NCI-H2029 treated with DMSO at 0.1 percent for 48 hours (cell line): ENCODE results near the gene CES2.
A peak's percentile ranks its signal among the peaks of the same experiment; 100 is the strongest.
"Not testable (repeated sequence)": the region's sequence is repeated elsewhere in the genome, so short reads cannot be mapped to it uniquely, and the experiment has no call there.

Experiments
- DNase-seq: peaks from one replicate; lab custom pipeline; 2025; lab: John Stamatoyannopoulos, UW

CES2 gene

DNA sequence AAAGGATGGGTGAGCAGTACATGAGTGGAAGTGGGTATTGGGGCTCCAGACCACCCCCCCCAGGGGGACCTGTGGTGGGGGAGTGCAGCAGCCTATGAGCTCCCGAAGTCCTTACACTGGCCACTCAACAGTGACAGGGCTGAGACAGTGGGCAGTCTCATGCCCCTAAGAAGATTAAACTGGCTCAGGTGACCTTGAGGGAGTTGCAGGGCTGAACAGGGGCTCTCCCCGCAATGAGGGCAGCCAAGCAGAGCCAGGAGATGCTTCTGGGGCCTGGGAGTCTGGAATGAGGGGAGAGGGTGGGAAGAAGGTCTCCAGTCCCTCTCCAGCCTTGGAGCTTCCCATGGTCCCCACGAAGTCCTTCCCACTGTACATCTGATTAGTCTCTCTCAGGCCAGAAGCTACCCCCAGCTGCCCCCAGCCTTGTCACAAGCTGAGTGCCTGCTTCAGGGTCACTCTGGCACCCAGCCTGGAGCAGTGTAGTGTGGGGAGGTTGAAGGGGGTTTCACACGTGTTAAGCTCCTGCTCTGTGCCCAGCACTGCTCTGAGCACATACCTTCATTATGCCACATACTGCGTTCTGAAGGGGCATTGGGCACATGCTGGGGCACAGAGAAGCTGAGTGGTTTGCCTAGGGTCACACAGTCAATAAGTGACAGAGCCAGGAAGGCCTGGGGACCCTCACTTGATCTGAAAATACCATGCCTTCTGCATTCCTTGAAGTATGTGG, 15.6 kb upstream of the CES2 start:
- DNase-seq = no peak

DNA sequence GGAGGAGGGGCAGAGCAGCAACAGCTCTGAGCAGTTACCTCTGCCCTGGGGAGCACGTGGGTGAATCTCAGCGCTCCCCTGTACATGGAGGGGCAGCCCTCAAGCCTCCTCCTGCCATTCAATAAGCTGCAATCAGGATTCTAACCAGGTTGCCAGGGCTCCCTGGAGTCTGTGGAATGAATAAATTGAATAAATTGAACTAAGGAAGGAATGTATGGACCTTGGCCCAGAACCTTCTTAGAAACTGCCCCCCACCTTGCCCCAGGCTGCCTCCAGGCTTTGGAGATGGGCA, 15.1 kb upstream of the CES2 start:
- no peak for DNase-seq

DNA sequence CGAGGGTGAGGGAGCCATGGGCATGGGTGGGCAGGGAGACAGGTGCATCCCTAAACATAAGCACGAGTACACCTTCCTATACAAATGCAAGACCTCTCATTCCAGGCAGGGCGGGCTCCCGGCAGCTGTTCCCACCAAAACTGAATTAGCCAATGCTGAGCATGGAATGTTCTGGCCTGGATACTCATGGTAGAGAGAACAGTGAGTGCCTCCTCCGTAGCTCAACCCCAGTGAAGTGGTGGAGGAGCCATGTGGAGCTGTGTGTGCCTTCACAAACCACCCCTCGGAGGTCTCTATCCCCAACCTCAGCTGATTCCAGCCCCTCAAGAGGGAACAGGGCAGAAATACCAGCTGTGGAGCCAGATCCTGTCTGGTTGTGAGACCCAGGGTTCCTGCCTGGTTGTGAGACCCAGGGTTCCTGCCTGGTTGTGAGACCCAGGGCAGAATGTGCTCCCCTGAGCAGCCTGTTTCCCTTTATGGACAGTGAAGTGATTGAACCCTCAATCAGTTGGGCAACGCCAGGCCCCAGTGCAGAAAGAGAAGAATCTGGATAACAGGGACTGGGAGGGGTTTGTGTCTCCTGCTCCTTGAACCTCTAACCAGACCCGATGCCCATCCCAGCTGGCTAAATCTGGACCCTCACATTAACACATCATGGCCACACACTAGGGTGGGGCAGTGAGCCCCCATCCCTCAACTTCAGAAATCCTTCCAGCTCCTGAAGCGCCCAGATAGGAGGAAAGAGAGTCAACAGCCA, 14.2 kb upstream of the CES2 start:
- DNase-seq = no peak

DNA sequence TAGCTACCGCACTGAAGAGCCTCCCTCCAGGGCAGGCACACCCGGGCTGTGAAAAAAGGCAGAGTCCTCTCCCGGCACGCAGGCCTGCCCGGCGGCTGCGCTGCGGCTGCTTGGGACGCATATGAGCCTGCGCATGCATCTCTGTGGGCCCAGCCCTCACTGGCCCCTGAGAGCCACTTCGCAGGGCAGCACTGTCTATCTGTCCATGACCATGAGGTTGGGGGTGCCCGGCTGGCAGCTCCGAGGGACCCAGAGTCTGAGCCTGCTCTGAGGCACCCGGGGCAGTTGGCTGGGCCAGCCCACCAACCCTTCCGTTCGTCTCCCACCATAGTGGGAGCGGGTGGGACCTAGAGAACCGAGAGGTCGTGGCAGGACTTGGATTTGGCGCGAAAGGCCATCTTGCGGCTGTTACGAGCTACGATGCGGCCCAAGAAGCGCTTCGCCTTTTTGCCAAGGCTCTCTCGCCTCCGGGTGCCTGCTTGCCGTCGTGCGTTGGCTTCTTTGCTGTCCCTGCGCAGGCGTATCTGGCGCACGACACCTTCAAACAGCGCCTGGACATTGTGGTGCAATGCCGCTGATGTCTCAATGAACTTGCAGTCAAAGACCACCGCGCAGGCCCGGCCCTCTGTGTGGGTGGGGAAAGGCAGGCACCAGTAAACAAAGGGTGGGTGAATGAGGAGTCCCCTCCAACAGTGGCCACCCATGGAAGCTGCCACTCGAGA, 13.4 kb upstream of the CES2 start:
- DNase-seq = no peak

DNA sequence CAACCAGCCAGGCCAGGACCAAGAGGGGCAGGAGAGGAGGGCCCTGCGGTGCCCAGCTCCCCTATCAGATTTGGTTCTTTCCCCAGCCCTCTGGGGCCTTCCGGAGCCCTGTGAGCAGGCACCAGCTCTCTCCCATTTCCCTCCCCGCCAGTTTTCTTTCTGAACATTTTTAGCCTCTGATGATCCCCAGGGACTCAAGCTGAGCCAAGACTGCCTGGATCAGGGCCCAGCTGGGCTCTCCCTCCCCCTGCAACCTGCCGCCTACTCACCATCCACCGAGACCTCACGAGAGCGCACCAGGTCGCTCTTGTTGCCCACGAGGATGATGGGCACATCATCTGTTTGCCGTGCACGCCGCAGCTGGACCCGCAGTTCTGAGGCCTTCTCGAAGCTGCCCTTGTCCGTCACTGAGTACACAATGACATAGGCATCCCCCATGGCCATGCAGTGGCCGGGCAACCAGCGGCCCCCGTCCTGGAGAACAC, 12.0 kb upstream of the CES2 start:
- DNase-seq = no peak

DNA sequence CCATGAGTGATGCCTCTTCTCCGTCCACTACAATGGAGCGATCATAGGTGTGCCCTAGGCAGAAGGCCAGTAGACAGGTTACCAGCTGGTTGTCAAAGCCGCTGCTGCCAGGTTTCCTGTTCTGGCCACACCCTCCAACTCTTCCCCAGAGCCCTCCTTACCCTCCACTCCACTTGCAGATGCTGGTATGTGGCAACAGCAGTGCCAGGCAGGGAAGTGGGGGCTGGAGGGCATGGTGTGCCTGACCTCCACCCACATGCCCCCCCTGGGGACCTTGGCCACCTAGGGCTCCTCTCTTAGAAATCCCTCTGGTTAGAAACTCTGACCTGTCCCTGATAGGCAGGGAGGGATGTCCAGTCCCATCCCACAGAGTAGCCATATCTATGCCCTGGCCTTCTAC, 11.4 kb upstream of the CES2 start:
- DNase-seq = peak; percentile 24

DNA sequence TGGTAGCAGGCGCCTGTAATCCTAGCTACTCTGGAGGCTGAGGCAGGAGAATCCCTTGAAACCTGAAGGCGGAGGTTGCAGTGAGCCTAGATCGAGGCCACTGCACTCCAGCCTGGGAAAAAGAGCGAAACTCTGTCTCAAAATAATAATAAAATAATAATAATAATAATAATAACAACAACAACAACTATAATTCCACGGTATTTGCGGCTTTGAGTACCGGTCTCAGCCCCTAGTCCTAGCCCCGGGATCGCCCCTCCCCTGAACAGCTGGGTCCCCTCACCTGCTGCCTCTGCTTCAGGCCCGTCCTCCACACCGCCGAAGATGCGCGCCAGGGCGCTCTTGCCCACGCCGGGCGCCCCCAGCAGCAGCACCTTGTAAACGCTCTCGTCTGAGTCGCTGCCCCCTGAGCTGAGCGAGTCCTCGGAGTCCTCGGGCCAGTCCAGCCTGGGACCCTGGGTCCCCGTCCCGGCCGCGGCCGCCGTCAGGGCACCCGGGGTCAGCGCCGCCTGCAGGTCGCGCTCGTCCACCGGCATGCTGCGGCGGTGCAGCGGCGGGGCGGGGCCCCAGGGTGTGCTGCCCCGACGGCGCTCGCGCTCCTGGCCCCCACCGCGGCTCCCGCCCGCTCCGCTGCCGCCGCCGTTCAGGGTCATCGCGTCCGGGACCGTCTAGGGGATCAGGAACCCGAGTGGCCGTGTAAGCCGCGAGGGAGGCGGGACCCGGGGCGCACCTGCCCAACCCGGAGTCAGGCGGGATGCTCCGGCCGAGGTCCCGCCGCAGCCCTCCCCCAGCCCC, 10.6 kb upstream of the CES2 start:
- DNase-seq = no peak

DNA sequence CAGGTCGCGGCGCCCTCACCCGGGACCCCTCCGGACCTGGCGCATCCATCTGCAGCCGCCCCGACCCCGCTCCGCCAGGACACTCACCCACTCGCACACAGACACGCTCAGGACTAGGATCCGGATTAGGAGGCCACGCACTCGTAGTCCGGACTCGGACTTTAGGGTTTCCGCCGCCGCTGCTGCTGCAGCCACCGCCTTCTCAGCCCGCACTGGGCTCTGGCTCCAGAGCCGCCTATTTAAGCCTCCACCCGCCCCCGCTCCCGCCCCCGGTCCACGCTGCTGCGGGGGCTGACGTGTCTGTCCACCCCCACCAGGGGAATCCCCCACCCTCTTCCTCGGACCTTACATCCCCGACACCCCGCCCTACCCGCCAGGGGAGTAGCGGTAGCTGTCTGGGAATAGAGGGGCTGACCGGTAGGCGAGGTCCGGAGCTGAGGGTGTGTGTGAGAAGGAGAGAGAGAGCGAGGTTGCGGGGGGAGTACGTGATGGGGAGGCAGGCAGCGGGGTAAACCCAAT, 9.9 kb upstream of the CES2 start, which contains the start of gene RRAD:
Gene RRAD (minus strand): TSS at position 214 of the 519 bp plus-strand sequence. CDS start 356 bp downstream, outside the sequence.
- no peak for DNase-seq

DNA sequence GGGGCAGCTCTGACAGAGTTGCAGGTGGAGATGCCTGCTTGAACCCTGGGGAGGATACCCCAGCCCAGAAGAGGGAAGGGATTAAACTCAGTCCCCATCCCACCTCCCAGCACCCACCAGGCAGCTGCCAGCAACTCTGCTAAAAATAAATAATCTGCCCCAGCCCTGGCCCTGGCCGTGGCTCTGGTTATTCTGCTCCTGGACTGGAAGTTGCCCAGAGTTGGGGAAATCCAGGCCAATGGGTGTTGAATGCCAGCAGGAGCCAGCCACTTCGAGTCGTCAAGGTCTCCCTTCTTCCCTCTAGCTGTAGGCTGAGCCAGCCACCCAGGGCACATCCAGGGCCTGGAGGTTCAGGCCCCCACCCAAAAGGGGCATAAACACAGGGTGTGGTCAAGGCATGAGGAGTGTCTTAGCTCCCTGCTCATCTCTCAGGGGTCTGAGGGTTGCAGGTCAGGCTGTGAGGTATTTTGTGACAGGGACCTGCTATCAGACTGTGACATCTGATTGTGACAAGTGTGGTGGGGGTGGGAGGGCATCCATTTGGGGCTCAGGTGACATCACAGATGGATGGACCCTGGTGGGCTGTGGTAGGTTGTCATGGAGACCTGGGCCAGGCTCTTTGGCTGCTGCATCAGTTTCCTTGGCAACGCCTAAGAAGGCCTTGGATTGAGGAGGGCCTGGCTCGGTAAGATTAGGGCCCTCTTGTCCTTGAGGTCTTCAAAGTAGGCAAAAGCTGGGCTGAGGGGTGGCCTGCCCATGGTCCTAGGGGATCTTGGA, 9.0 kb upstream of the CES2 start:
- DNase-seq = no peak

DNA sequence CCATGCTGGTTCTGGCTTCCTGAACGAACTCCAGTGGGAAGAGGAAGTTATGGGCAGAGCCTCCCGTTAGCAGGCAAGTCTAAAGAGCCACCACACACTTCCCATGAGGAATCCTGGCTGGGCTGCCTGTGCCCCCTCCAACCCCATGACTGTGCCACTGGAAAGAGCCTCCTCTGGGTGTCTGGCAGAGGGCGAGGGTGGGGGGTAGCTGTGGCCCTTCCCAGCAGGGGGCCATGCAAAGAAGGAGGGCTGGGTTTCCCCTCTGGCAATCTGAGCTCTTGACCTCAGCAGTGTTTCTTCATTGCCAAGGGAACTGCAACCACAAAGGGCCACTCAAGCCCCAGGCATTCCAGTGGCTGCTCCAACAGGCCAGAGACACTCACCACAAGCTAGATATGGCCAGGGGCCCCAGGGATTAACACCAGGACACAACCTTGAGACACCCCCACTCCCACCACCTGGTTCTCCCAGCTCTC, 8.3 kb upstream of the CES2 start:
- no peak for DNase-seq

DNA sequence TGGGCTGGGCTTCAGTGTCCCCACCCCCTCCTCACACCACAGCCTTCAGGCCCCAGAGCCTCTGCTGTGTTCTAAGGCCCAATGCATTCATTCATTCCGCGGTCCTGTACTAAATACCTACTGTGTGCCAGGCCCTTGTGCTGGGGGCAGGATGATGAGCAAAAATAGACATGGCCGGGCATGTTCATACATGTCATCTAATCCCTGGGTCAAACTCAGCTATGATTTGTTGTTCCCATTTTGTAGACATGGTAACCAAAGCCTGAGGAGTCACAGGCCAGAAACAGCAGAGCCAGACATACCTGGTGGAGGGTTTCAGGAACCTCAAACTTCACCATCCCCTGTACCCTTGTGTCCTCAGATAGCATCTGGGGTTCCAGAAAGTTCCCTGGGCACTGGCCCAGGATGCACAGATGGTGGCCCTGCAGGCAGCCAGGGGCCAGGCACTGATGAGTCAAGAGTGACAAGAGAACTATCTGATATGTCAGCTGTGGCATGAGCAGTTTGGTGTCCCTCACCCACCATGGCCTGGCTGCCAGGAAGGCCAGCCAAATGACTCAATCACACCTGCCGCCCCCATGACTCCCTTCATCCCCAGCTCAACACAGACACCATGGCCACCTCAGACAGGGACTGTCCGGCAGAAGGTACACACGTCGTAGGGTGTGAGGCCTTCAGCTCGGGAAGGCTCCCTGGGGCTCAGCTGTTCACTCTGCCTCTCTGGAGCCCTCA, 7.2 kb upstream of the CES2 start:
- no peak for DNase-seq

DNA sequence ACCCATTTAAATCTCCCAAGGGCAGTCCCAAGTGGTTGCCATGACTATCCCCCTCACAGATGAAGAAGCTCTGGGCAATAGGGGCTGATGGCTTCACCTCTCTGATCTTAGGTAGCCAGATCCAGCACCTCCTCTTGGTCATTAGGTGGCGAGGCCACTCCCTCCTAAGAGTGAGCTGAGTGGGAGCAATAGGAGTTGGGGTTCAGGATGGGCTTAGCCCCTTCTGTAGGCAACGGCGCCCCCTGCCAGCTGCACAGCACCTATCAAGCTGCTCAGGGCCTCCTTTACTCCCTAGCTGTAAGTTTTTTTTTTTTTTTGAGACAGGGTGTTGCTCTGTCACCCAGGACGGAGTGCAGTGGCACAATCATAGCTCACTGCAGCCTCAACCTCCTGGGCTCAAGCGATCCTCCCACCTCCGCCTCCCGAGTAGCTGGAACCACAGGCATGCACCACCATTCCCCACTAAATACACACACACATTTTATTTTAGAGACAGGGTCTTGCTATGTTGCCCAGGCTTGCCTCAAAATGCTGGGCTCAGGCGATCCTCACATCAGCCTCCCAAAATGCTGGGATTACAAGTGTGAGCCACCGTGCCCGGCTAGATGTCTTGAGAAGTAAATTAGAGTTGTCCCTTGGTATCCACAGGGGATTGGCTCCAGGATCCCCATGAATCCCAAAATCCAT, 6.5 kb upstream of the CES2 start:
- no peak for DNase-seq

DNA sequence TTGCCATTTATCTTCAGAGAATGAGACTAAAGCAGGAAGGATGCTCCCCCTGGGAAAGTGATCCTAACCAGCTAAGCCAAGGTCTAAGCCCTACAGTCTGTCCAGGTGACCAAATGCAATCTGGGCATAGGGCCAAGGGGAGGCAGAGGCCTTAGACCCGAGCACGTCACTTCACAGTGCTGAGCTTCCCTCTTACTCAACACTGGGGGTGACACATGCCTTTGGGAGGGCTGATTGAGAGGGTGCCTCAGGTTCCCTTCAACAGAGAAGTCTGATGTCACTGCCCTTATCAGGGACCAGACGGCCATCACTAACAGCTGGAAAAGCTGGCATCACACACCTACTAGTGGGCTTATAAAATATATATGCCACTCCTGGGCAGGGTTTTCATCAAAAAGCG, 5.1 kb upstream of the CES2 start:
- no peak for DNase-seq

DNA sequence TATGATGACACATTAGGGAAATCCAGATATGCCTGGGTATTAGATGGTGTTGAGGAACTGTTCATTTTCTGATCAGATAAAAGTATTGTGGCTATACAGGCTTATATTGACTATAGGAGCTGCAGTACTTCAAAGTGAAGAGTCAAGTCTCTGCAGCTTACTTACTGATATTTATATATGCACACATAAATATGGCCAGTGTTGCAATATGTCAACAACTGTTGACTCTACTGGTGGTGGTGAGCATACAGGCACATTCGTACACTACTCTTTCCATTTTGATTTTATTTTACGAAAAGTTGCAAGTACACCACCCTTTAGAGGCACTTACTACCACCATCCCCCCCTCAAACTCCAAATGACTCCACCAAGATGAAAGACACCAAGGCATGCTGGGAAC, 3.7 kb upstream of the CES2 start:
- DNase-seq = no peak

DNA sequence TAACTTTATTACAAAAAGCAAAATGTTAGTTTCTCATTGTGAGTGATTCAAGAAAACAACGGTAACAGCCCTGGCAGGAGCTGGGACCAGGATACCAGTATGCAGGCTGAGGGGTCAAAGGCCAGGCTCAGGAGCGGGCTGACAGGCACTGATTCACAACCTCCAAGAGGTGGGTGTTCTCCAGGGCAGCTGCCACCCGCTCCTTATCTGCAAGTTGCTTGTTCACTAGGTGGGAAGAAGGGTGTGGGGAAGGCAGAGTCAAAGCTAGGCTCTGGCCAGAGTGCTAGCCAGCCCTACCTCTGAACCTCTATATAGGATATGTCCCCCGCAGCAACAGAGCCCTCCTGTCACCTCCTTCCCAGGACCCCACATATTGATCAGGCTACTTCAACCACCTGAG, 3.2 kb upstream of the CES2 start:
- no peak for DNase-seq

DNA sequence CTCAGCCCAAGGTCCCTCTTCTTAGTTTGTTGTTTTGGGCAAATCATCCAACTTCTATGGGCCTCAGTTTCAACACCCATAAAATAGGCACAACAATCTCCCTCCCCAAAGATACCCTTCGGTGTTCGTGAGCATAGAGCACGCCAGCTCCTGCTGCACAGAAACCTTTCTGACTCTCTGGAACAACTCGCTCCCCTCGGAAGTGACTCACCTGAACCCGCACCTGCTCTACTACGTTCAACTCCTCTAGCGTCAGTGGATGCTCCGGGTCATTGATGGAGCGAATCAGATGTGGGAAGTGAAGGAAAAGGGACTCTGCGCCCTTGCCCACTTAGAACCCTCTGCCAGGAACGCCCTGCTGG, 1.6 kb upstream of the CES2 start:
- no peak for DNase-seq

DNA sequence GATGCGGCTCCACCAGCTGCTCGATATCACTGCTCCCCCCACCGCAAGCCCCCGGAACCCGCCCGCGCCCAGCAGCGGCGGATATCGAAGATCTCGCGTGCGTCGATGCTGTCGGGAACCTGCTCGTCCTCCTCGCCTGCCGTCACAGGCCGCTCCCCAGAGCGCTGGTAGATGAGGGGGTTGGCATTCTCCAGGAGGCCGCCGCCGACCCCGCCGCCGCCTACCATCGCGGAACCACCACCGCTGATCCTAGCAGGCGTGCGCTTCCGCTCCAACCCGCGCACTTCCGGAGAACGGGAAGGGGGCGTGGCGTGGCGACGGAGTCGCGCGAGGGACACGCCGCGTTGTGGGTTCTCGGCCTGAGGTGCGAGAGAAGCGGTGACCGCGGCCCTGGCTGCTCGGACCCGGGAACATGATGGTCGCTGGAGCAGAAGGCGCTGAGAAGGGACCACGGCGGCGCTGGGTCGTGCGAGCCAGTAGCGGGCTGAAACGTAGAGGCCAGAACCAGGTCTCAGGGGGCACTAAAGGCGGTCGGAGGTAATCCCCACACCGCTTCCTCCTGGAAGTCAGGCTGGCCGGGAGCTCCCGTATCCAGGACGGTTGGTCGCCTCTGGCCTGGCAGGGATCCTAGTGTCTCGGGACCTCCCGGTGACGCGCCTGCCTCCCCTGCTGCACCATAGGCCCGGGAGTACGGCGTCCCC, 1.0 kb upstream of the CES2 start, which contains the start of gene CIAO2B:
Gene CIAO2B (minus strand): TSS at position 265 of the 701 bp plus-strand sequence. CDS start 38 bp downstream, at position 227.
- no peak for DNase-seq

DNA sequence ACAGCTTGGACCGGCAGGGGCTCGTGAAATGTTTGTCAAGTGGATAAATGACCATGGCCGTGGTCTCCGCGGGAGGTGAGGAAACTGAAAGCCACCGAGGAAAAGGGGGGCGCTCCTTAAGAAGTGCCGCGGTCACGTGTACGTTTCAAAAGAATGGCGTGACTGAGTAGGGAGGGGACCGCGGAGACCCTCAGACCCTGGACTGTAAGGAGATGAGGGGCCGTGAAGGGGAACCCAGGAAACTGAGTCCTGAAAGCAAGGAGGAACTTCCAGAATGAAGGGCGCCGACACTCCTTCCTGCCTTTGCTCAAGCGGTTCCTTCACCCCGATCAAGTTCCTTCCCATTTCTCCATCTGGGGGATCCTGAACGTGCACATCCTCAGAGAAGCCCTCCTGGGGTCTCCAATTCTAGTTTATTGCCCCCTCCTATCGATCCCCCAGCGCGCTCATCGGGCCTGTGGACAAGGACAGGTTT, 440 bp upstream of the CES2 start:
- not testable (repeated sequence) for DNase-seq

DNA sequence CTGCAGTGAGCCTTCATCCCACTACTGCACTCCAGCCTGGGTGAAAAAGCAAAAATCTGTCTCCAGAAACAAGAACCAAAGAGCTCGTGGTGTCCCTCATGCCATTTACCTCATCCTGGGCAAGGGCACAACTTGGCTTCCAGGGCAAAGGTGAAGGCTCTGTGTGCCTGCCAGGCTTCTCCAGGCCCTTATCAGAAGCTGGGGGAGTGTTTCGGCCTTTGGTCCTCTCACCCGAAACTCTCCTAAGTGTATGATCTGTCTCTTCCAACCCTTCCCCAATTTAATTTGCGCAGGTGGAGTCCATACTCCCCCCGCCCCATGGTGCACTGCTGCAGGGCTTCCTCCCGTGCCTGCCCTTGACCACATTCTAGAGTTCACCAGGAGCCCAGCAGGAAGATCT, 1.1 kb downstream of the CES2 start:
- DNase-seq = no peak
